Neural cell (in vitro differentiated cells): ENCODE measurements around the gene MEGF11.

ENCODE experiments used
- EZH2 ChIP-seq: fragments of 200-600, 300-800 bp; shearing (Covaris generic), sonication (generic); IDR thresholded peaks from 2 replicates; pipeline ENCODE4 v1.6.1; 2014; ENCODE audit warnings: antibody characterized with exemption, low read length, borderline replicate concordance, mild to moderate bottlenecking; ENCODE audit not compliant: insufficient read depth, poor library complexity, severe bottlenecking
- MXI1 ChIP-seq: fragments of 450-650 bp; conservative IDR thresholded peaks from 2 replicates; pipeline ENCODE4 v1.6.1; 2014; ENCODE audit warnings: antibody characterized with exemption, mild to moderate bottlenecking; ENCODE audit not compliant: poor library complexity, severe bottlenecking
- POLR2AphosphoS5 ChIP-seq: IDR thresholded peaks from 2 replicates; pipeline ENCODE4 v1.6.1; 2012
- SMC3 ChIP-seq: fragments of 450-650 bp; conservative IDR thresholded peaks from 2 replicates; pipeline ENCODE4 v1.6.1; 2014; ENCODE audit warnings: antibody characterized with exemption, mild to moderate bottlenecking, moderate library complexity; ENCODE audit not compliant: poor library complexity
- TAF1 ChIP-seq: IDR thresholded peaks from 2 replicates; pipeline ENCODE4 v1.6.1; 2012; ENCODE audit warnings: low read depth
- TF ChIP-seq, protein P1 (sequence below): fragments of 450-650 bp; IDR thresholded peaks from 2 replicates; pipeline ENCODE4 v1.5.1; 2014; ENCODE audit warnings: antibody characterized with exemption, mild to moderate bottlenecking, moderate library complexity; ENCODE audit not compliant: poor library complexity, severe bottlenecking

DNA sequence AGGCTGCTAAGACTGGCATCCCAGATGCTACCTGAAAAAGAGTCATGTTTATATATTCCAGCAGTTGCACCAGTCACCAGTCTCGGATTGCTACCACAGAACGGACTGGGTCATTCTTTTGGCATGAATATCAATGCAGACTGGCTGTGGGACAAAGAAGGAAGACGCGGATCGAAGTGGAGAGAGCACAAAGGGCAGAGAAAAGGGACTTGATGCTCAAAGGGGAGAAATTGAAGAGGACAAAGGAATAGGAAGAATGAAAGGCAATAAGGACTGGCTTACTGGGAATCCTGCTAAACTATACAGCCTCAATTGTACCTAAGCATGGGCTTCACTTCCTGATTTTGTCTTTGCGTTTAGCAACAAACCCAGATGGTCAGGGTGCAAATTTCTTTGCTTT is 24.5 kb upstream of the MEGF11 start:
- TF ChIP-seq, protein P1, sequence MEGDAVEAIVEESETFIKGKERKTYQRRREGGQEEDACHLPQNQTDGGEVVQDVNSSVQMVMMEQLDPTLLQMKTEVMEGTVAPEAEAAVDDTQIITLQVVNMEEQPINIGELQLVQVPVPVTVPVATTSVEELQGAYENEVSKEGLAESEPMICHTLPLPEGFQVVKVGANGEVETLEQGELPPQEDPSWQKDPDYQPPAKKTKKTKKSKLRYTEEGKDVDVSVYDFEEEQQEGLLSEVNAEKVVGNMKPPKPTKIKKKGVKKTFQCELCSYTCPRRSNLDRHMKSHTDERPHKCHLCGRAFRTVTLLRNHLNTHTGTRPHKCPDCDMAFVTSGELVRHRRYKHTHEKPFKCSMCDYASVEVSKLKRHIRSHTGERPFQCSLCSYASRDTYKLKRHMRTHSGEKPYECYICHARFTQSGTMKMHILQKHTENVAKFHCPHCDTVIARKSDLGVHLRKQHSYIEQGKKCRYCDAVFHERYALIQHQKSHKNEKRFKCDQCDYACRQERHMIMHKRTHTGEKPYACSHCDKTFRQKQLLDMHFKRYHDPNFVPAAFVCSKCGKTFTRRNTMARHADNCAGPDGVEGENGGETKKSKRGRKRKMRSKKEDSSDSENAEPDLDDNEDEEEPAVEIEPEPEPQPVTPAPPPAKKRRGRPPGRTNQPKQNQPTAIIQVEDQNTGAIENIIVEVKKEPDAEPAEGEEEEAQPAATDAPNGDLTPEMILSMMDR, result no peak
- TF ChIP-seq POLR2AphosphoS5, result no peak
- no peak for TF ChIP-seq SMC3
- no peak for TF ChIP-seq MXI1
- TF ChIP-seq TAF1, result no peak
- no peak for TF ChIP-seq EZH2
